ENCODE measurements around the gene SEC11C.

Gene SEC11C

DNA sequence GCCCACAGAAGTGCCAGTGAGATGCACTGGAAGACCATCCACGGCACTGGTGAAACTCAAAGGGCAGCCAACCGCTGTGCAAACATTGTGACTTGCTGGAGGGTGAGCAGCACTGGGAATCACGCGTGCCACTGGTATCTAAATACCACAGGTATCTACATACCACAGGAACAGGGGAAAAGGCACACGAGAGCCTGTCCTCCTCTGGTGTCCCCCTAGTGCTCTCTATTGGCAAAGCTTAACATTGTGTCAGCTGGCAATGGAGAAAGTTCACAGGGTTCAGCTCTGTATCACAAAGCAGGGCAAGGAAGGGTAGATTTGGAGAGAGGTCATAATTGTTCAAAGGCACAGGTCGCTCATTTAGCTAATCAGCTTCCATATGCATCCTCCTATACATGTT lies 12.6 kb upstream of the SEC11C start:
- Histone ChIP-seq H3K4me3 (ENCODE audit: low read depth in 1 of 2, low read length in 1 of 2) (no peak overlapping the region), H3K36me3 (no peaks in the 10 kb centered on the region), H3K9me3 (no peaks in the 10 kb centered on the region), H3K27me3 (peaks cover 33% of the 10 kb centered on the region), H3K4me1 (ENCODE audit: control insufficient read depth in 1 of 2, insufficient read depth in 1 of 2, low read depth in 1 of 2, low read length in 1 of 2) (no peaks in the 10 kb centered on the region), H3K27ac (no peak overlapping the region)
- TF ChIP-seq CTCF (IDR thresholded peaks at IDR 0.05): no peak

- H3K4me1 ChIP-seq (ENCODE audit: control insufficient read depth in 1 of 2, insufficient read depth in 1 of 2, low read depth in 1 of 2, low read length in 1 of 2): no peaks in the 10 kb centered on the region
- no peak for TF ChIP-seq CTCF (IDR thresholded peaks at IDR 0.05)
- peaks cover 48% of the 10 kb centered on the region for H3K27me3 ChIP-seq
- no peak overlapping the region for H3K4me3 ChIP-seq (ENCODE audit: low read depth in 1 of 2, low read length in 1 of 2)
- H3K27ac ChIP-seq: no peak overlapping the region
- H3K9me3 ChIP-seq: no peaks in the 10 kb centered on the region
- no peaks in the 10 kb centered on the region for H3K36me3 ChIP-seq
These were observed 9.6 kb upstream of the SEC11C start for GRCh38 chr18:59129951-59130703.

- Histone ChIP-seq H3K4me1 (ENCODE audit: control insufficient read depth in 1 of 2, insufficient read depth in 1 of 2, low read depth in 1 of 2, low read length in 1 of 2) (no peaks in the 10 kb centered on the region), H3K9me3 (no peaks in the 10 kb centered on the region), H3K27ac (no peak overlapping the region), H3K27me3 (peaks cover 62% of the 10 kb centered on the region), H3K4me3 (ENCODE audit: low read depth in 1 of 2, low read length in 1 of 2) (no peak overlapping the region), H3K36me3 (no peaks in the 10 kb centered on the region)
- no peak for TF ChIP-seq CTCF (IDR thresholded peaks at IDR 0.05)
These were observed 6.7 kb upstream of the SEC11C start for GRCh38 chr18:59132810-59133465.

DNA sequence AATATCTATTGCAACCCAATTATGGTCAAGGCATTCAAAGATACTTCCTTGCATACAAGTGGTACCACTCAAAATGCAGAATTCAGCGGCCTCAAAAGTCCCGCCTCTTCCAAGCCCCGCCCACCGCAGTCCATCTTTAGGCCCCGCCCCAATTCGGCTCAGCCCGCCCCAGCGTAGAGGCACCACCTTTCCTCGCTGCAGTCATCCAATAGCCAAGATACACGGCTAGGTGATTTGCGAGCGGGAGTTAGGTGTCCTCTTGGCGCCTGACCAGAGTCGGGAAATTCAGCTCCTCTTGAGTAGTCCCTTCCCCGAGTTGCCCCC lies 431 bp upstream of the SEC11C start:
- Histone ChIP-seq H3K4me3 (ENCODE audit: low read depth in 1 of 2, low read length in 1 of 2) (peak overlapping the region; percentile 74 to 79), H3K9me3 (no peaks in the 10 kb centered on the region), H3K27ac (peak overlapping the region; percentile 75), H3K36me3 (no peaks in the 10 kb centered on the region), H3K4me1 (ENCODE audit: control insufficient read depth in 1 of 2, insufficient read depth in 1 of 2, low read depth in 1 of 2, low read length in 1 of 2) (peaks cover 10 to 11% of the 10 kb centered on the region in 2 experiments), H3K27me3 (peaks cover 49% of the 10 kb centered on the region)
- TF ChIP-seq CTCF (IDR thresholded peaks at IDR 0.05): no peak

GRCh38 chr18:59140302-59140885 lies 710 bp downstream of the SEC11C start:
- Histone ChIP-seq H3K36me3 (no peaks in the 10 kb centered on the region), H3K27me3 (peaks cover 39% of the 10 kb centered on the region), H3K27ac (peak overlapping the region; percentile 75), H3K4me3 (ENCODE audit: low read depth in 1 of 2, low read length in 1 of 2) (peak overlapping the region; percentile 74 to 79), H3K9me3 (no peaks in the 10 kb centered on the region), H3K4me1 (ENCODE audit: control insufficient read depth in 1 of 2, insufficient read depth in 1 of 2, low read depth in 1 of 2, low read length in 1 of 2) (peaks cover 10 to 11% of the 10 kb centered on the region in 2 experiments)
- TF ChIP-seq CTCF (IDR thresholded peaks at IDR 0.05): no peak

All from neutrophil (primary cell).